K562 (cell line): Measurements from ENCODE around the gene RPL36AL. TPM values are rescaled to one million over a fixed set of nuclear protein-coding genes. Genes with fewer than 3 reads are reported as not detected.

Experiments used
- BRD9 ChIP-seq: fragments of 450-650 bp; IDR thresholded peaks from 2 replicates; pipeline ENCODE4 v1.6.1; 2018; ENCODE audit warnings: low read depth; ENCODE audit not compliant: partially characterized antibody
- FOXM1 ChIP-seq, 2 experiments: fragments of 450-650 bp in 1 of 2; sonication (generic) in 1 of 2; formaldehyde crosslinking in 1 of 2; IDR thresholded peaks; 2 replicates each; pipeline versions ENCODE4 v1.6.1 to v1.9.0; 2017 to 2022; ENCODE audit warnings: low read depth in 2 of 2, mild to moderate bottlenecking in 2 of 2, missing genetic modification reagents in 1 of 2, moderate library complexity in 1 of 2
- MIER1 ChIP-seq: fragments of 450-650 bp; IDR thresholded peaks from 2 replicates; pipeline ENCODE4 v1.6.1; 2016; ENCODE audit warnings: antibody characterized with exemption, mild to moderate bottlenecking, low read depth
- NFATC3 ChIP-seq: fragments of 450-650 bp; IDR thresholded peaks from 2 replicates; pipeline ENCODE4 v1.6.1; 2017; ENCODE audit warnings: mild to moderate bottlenecking
- NFE2L1 ChIP-seq: fragments of 450-650 bp; IDR thresholded peaks from 2 replicates; pipeline ENCODE4 v1.6.1; 2016; ENCODE audit warnings: missing genetic modification characterization, low read depth, mild to moderate bottlenecking, missing compliant biosample characterization, moderate library complexity, borderline replicate concordance
- NR4A1 ChIP-seq, 2 experiments: fragments of 250-450 bp in 1 of 2; fragments of 450-650 bp in 1 of 2; sonication (Bioruptor Pico) in 1 of 2; IDR thresholded peaks; 2 replicates each; pipeline versions ENCODE4 v1.4.0 to v1.6.1; 2016 to 2020; ENCODE audit warnings: mild to moderate bottlenecking in 2 of 2, missing compliant biosample characterization in 1 of 2, missing genetic modification characterization in 1 of 2, moderate library complexity in 1 of 2
- PHB ChIP-seq: fragments of 250-450 bp; sonication (Bioruptor Pico); IDR thresholded peaks from 2 replicates; pipeline ENCODE4 v1.5.0; 2021
- POLR2G ChIP-seq: fragments of 200-400 bp; formaldehyde crosslinking; IDR thresholded peaks from 2 replicates; pipeline ENCODE4 v1.6.1; 2017; ENCODE audit warnings: low read depth, mild to moderate bottlenecking, antibody characterized with exemption, low read length, moderate library complexity
- SMARCB1 ChIP-seq: IDR thresholded peaks from 2 replicates; pipeline ENCODE4 v1.6.1; 2011; ENCODE audit warnings: improper control_type of control experiment, low read depth; ENCODE audit not compliant: insufficient read length
- STAT5A ChIP-seq: IDR thresholded peaks from 2 replicates; pipeline ENCODE4 v1.6.1; 2012; ENCODE audit warnings: low read length, inconsistent platforms, borderline replicate concordance
- ZBED1 ChIP-seq: IDR thresholded peaks from 2 replicates; pipeline ENCODE4 v1.6.1; 2014
- polyA plus RNA-seq, 8 experiments: library from polyadenylated mRNA; depleted of rRNA in 4 of 8; stranded (reverse) in 5 of 8; unstranded in 3 of 8; fragments of >200 nt; fragmentation: Nextera tagmentation in 2 of 8; fragmentation: Illumina TruSeq in 1 of 8; extraction: Ambion mirVana in 2 of 8; extraction: Trizol in 1 of 8; gene quantifications; 2 replicates each; pipeline versions ENCODE4 v1.2.1 to v1.2.3, GENCODE V29; 2011 to 2014; ENCODE audit warnings: inconsistent platforms in 1 of 8, missing spikeins in 1 of 8
- total RNA-seq, 7 experiments: library from RNA; depleted of rRNA in 6 of 7; stranded (reverse); fragments of >200 nt in 6 of 7; fragmentation: Illumina TruSeq in 2 of 7; extraction: Trizol in 2 of 7; gene quantifications; 2 replicates each; pipeline versions ENCODE4 v1.2.1 to v1.2.3, GENCODE V29; 2011 to 2021; ENCODE audit warnings: low replicate concordance in 1 of 7
- TF ChIP-seq, protein P1 (sequence below), 2 experiments: fragments of 250-450 bp in 1 of 2; fragments of 450-650 bp in 1 of 2; sonication (Bioruptor Pico) in 1 of 2; IDR thresholded peaks; 2 replicates each; pipeline versions ENCODE4 v1.6.1 to v1.8.0; 2016 to 2021; ENCODE audit warnings: mild to moderate bottlenecking in 2 of 2, moderate library complexity in 2 of 2, missing compliant biosample characterization in 1 of 2, missing genetic modification characterization in 1 of 2
- TF ChIP-seq, protein P2 (sequence below), 3 experiments: IDR thresholded peaks in 2 of 3; conservative IDR thresholded peaks in 1 of 3; 2 replicates each; pipeline ENCODE4 v1.5.1; 2011 to 2012; ENCODE audit warnings: low read length in 3 of 3, mild to moderate bottlenecking in 3 of 3, control low read depth in 2 of 3, improper control_type of control experiment in 1 of 3, inconsistent platforms in 1 of 3, low read depth in 1 of 3, mixed read lengths in 1 of 3, moderate library complexity in 1 of 3; ENCODE audit not compliant: insufficient read depth in 2 of 3
- TF ChIP-seq, protein P3 (sequence below): fragments of 450-650 bp; IDR thresholded peaks from 2 replicates; pipeline ENCODE4 v1.6.1; 2016; ENCODE audit warnings: low read depth
- TF ChIP-seq, protein P4 (sequence below): sonication (generic); formaldehyde crosslinking; IDR thresholded peaks from 2 replicates; pipeline ENCODE4 v1.5.0; 2020; ENCODE audit warnings: missing genetic modification reagents

The RPL36AL gene
- total and polyA plus RNA-seq, 9 of the 15 experiments (the other 6 are each of a cell fraction or from before 2014, with no cell fraction given): 146 to 674 (median 360) TPM

DNA sequence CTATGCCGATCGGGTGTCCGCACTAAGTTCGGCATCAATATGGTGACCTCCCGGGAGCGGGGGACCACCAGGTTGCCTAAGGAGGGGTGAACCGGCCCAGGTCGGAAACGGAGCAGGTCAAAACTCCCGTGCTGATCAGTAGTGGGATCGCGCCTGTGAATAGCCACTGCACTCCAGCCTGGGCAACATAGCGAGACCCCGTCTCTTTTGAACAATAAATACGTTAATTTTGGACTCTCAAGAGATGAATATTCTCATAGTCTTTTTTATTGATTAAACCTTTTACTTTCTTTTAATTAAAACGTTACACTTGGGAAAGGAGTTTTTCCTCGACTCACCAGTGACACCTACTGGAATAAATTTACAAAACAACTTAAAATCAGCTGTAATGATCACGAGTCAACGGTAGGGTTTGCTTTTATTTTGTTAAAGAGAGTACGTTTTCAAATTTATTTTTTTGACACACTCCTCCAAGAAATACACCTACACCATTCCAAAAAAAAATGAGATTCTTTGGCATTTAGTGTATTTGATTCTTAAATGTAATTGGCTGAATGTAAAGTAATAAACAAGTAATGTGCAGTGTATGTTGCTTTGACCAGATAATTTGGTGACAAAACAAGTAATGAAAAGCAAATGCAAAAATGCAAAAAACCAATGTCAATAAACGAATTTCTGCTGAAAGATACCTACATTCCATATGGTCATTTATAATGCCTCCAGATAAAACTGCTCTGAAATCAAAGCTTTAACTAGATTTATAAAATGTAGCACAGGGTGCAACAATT is 33.6 kb downstream of the RPL36AL start (continued):
- TF ChIP-seq, protein P1, sequence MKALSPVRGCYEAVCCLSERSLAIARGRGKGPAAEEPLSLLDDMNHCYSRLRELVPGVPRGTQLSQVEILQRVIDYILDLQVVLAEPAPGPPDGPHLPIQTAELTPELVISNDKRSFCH (CRISPR knock-in tag; IDR thresholded peaks at IDR 0.05): no peak
- TF ChIP-seq, protein P1 (tag; IDR thresholded peaks at IDR 0.05): peak; percentile 58; the same call in 1 of the 2 replicates
- TF ChIP-seq MIER1: no peak
- no peak for TF ChIP-seq NFATC3
- TF ChIP-seq, protein P2, sequence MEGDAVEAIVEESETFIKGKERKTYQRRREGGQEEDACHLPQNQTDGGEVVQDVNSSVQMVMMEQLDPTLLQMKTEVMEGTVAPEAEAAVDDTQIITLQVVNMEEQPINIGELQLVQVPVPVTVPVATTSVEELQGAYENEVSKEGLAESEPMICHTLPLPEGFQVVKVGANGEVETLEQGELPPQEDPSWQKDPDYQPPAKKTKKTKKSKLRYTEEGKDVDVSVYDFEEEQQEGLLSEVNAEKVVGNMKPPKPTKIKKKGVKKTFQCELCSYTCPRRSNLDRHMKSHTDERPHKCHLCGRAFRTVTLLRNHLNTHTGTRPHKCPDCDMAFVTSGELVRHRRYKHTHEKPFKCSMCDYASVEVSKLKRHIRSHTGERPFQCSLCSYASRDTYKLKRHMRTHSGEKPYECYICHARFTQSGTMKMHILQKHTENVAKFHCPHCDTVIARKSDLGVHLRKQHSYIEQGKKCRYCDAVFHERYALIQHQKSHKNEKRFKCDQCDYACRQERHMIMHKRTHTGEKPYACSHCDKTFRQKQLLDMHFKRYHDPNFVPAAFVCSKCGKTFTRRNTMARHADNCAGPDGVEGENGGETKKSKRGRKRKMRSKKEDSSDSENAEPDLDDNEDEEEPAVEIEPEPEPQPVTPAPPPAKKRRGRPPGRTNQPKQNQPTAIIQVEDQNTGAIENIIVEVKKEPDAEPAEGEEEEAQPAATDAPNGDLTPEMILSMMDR (IDR thresholded peaks at IDR 0.05 in 2 of 3, conservative IDR thresholded peaks at IDR 0.05 in 1 of 3; ENCODE audit: insufficient read depth in 2 of 3, low read depth in 1 of 3, low read length in 3 of 3): peak; percentile 55 to 99 (median 95)
- TF ChIP-seq FOXM1 (IDR thresholded peaks at IDR 0.05; ENCODE audit: low read depth): peak; percentile 44; the same call in 1 of the 2 replicates
- no peak for TF ChIP-seq FOXM1 (CRISPR knock-in tag; IDR thresholded peaks at IDR 0.05; ENCODE audit: low read depth)
- TF ChIP-seq BRD9: peak; percentile 79
- TF ChIP-seq, protein P3, sequence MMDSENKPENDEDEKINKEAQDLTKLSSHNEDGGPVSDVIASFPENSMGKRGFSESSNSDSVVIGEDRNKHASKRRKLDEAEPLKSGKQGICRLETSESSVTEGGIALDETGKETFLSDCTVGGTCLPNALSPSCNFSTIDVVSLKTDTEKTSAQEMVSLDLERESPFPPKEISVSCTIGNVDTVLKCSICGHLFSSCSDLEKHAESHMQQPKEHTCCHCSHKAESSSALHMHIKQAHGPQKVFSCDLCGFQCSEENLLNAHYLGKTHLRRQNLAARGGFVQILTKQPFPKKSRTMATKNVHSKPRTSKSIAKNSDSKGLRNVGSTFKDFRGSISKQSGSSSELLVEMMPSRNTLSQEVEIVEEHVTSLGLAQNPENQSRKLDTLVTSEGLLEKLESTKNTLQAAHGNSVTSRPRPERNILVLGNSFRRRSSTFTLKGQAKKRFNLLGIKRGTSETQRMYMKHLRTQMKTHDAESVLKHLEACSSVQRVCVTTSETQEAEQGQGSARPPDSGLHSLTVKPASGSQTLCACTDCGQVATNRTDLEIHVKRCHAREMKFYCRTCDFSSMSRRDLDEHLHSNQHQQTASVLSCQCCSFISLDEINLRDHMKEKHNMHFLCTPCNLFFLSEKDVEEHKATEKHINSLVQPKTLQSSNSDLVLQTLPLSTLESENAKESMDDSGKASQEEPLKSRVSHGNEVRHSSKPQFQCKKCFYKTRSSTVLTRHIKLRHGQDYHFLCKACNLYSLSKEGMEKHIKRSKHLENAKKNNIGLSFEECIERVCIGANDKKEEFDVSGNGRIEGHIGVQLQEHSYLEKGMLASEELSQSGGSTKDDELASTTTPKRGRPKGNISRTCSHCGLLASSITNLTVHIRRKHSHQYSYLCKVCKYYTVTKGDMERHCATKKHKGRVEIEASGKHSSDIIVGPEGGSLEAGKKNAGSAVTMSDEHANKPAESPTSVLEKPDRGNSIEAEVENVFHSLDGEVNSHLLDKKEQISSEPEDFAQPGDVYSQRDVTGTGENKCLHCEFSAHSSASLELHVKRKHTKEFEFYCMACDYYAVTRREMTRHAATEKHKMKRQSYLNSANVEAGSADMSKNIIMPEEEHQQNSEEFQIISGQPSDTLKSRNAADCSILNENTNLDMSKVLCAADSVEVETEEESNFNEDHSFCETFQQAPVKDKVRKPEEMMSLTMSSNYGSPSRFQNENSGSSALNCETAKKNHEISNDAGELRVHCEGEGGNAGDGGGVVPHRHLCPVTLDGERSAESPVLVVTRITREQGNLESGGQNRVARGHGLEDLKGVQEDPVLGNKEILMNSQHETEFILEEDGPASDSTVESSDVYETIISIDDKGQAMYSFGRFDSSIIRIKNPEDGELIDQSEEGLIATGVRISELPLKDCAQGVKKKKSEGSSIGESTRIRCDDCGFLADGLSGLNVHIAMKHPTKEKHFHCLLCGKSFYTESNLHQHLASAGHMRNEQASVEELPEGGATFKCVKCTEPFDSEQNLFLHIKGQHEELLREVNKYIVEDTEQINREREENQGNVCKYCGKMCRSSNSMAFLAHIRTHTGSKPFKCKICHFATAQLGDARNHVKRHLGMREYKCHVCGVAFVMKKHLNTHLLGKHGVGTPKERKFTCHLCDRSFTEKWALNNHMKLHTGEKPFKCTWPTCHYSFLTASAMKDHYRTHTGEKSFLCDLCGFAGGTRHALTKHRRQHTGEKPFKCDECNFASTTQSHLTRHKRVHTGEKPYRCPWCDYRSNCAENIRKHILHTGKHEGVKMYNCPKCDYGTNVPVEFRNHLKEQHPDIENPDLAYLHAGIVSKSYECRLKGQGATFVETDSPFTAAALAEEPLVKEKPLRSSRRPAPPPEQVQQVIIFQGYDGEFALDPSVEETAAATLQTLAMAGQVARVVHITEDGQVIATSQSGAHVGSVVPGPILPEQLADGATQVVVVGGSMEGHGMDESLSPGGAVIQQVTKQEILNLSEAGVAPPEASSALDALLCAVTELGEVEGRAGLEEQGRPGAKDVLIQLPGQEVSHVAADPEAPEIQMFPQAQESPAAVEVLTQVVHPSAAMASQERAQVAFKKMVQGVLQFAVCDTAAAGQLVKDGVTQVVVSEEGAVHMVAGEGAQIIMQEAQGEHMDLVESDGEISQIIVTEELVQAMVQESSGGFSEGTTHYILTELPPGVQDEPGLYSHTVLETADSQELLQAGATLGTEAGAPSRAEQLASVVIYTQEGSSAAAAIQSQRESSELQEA: peak; percentile 52; the same call in 1 of the 2 replicates
- TF ChIP-seq NFE2L1 (tag): no peak
- TF ChIP-seq NR4A1 (CRISPR knock-in tag; IDR thresholded peaks at IDR 0.05): no peak
- no peak for TF ChIP-seq NR4A1 (tag; IDR thresholded peaks at IDR 0.05)
- TF ChIP-seq SMARCB1: no peak
- TF ChIP-seq POLR2G: no peak
- no peak for TF ChIP-seq PHB
- no peak for TF ChIP-seq STAT5A
- TF ChIP-seq ZBED1: no peak
- TF ChIP-seq, protein P4, sequence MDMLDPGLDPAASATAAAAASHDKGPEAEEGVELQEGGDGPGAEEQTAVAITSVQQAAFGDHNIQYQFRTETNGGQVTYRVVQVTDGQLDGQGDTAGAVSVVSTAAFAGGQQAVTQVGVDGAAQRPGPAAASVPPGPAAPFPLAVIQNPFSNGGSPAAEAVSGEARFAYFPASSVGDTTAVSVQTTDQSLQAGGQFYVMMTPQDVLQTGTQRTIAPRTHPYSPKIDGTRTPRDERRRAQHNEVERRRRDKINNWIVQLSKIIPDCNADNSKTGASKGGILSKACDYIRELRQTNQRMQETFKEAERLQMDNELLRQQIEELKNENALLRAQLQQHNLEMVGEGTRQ (CRISPR knock-in tag): no peak
